ENCODE measurements around the gene EVA1C. TPM values are rescaled to one million over a fixed set of nuclear protein-coding genes. Genes with fewer than 3 reads are reported as not detected.

EVA1C gene
- total and polyA plus RNA-seq, 3 donors from 2014 or later, result 28.4 to 47.0 (median 44.2) TPM

DNA sequence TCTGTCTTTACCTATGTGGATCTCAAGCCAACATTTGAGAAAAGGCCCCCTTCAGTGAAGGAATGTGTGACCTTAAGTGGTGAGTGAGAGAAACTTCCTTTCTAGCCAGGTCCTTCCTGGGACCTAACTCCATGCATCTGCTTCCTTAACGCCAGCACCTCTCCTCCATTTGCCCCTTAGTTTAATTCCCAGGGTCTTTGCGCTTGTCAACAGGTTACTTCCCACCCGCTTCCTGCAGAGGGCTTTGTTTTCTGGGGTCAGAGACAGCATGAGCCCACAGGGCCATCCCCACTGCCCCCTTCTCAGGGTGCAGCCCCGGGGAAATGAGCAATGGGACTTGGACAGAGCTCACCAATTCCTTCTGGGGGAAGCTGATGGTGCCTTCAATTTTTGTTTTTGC is 54.8 kb downstream of the EVA1C start:
- Histone ChIP-seq H3K27ac (no peak overlapping the region), H3K36me3 (ENCODE audit: low read depth, missing control alignments) (no peaks in the 10 kb centered on the region), H3K4me3 (no peak overlapping the region), H3K27me3 (no peaks in the 10 kb centered on the region), H3K9me3 (no peaks in the 10 kb centered on the region), H3K4me1 (peaks cover 13% of the 10 kb centered on the region)
- 91 to 92% methylated on average over 4 of the region's 4 CpGs for WGBS, 2 donors
- DNase-seq, result no peak
- intact Hi-C loops (cut with DNase I; ENCODE audit: low total_unique reads), result no loop called here
- TF ChIP-seq POLR2A (IDR thresholded peaks at IDR 0.05), result no peak
- TF ChIP-seq, protein P1, sequence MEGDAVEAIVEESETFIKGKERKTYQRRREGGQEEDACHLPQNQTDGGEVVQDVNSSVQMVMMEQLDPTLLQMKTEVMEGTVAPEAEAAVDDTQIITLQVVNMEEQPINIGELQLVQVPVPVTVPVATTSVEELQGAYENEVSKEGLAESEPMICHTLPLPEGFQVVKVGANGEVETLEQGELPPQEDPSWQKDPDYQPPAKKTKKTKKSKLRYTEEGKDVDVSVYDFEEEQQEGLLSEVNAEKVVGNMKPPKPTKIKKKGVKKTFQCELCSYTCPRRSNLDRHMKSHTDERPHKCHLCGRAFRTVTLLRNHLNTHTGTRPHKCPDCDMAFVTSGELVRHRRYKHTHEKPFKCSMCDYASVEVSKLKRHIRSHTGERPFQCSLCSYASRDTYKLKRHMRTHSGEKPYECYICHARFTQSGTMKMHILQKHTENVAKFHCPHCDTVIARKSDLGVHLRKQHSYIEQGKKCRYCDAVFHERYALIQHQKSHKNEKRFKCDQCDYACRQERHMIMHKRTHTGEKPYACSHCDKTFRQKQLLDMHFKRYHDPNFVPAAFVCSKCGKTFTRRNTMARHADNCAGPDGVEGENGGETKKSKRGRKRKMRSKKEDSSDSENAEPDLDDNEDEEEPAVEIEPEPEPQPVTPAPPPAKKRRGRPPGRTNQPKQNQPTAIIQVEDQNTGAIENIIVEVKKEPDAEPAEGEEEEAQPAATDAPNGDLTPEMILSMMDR (IDR thresholded peaks at IDR 0.05), result no peak

- intact Hi-C loops (cut with DNase I; ENCODE audit: low total_unique reads), result no loop called here
- no peak overlapping the region for H3K27ac ChIP-seq
- no peaks in the 10 kb centered on the region for H3K27me3 ChIP-seq
- H3K4me1 ChIP-seq, result peaks cover 6% of the 10 kb centered on the region
- no peaks in the 10 kb centered on the region for H3K36me3 ChIP-seq (ENCODE audit: low read depth, missing control alignments)
- no peak overlapping the region for H3K4me3 ChIP-seq
- WGBS, 2 donors, result 82 to 85% methylated on average over 6 of the region's 6 CpGs
- no peaks in the 10 kb centered on the region for H3K9me3 ChIP-seq
- no peak for DNase-seq
- TF ChIP-seq, protein P1 (IDR thresholded peaks at IDR 0.05), result no peak
- TF ChIP-seq POLR2A (IDR thresholded peaks at IDR 0.05), result no peak
Observed at GRCh38 chr21:32468681-32469111, 56.2 kb downstream of the EVA1C start.

GRCh38 chr21:32469628-32470027 is 57.1 kb downstream of the EVA1C start:
- no peak for DNase-seq
- Histone ChIP-seq H3K9me3 (no peaks in the 10 kb centered on the region), H3K27ac (no peak overlapping the region), H3K4me1 (peaks cover 1% of the 10 kb centered on the region), H3K4me3 (no peak overlapping the region), H3K36me3 (ENCODE audit: low read depth, missing control alignments) (no peaks in the 10 kb centered on the region), H3K27me3 (no peaks in the 10 kb centered on the region)
- 82 to 91% methylated on average over 5 of the region's 5 CpGs for WGBS, 2 donors
- intact Hi-C loops (cut with DNase I; ENCODE audit: low total_unique reads), result no loop called here
- TF ChIP-seq, protein P1 (IDR thresholded peaks at IDR 0.05), result no peak
- TF ChIP-seq POLR2A (IDR thresholded peaks at IDR 0.05), result no peak

- no peaks in the 10 kb centered on the region for H3K9me3 ChIP-seq
- intact Hi-C loops (cut with DNase I; ENCODE audit: low total_unique reads), result no loop called here
- WGBS, 2 donors, result 94% methylated on average over 9 of the region's 9 CpGs
- no peak overlapping the region for H3K4me3 ChIP-seq
- H3K27me3 ChIP-seq, result no peaks in the 10 kb centered on the region
- H3K36me3 ChIP-seq (ENCODE audit: low read depth, missing control alignments), result no peaks in the 10 kb centered on the region
- no peak overlapping the region for H3K27ac ChIP-seq
- H3K4me1 ChIP-seq, result peaks cover 7% of the 10 kb centered on the region
- TF ChIP-seq, protein P1 (IDR thresholded peaks at IDR 0.05), result no peak
- no peak for TF ChIP-seq POLR2A (IDR thresholded peaks at IDR 0.05)
- DNase-seq, result no peak
Observed at GRCh38 chr21:32470206-32470605, 57.7 kb downstream of the EVA1C start.
